Measurements from ENCODE around the gene TTLL10. TPM values are rescaled to one million over a fixed set of nuclear protein-coding genes. Genes with fewer than 3 reads are reported as not detected.
A peak's percentile ranks its signal among the peaks of the same experiment; 100 is the strongest.

The TTLL10 gene, protein sequence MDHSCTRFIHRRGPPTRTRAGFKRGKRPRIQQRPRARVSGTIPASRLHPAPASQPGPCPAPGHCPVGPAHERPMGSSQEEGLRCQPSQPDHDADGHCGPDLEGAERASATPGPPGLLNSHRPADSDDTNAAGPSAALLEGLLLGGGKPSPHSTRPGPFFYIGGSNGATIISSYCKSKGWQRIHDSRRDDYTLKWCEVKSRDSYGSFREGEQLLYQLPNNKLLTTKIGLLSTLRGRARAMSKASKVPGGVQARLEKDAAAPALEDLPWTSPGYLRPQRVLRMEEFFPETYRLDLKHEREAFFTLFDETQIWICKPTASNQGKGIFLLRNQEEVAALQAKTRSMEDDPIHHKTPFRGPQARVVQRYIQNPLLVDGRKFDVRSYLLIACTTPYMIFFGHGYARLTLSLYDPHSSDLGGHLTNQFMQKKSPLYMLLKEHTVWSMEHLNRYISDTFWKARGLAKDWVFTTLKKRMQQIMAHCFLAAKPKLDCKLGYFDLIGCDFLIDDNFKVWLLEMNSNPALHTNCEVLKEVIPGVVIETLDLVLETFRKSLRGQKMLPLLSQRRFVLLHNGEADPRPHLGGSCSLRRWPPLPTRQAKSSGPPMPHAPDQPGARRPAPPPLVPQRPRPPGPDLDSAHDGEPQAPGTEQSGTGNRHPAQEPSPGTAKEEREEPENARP
- not detected in 2 replicates for polyA plus RNA-seq (2012; rRNA removed)
- not detected in 2 replicates for polyA plus RNA-seq (2012; cell fraction: cytosol; rRNA removed)
- polyA plus RNA-seq (2012; cell fraction: nucleus; rRNA removed), result not detected in 2 replicates

DNA sequence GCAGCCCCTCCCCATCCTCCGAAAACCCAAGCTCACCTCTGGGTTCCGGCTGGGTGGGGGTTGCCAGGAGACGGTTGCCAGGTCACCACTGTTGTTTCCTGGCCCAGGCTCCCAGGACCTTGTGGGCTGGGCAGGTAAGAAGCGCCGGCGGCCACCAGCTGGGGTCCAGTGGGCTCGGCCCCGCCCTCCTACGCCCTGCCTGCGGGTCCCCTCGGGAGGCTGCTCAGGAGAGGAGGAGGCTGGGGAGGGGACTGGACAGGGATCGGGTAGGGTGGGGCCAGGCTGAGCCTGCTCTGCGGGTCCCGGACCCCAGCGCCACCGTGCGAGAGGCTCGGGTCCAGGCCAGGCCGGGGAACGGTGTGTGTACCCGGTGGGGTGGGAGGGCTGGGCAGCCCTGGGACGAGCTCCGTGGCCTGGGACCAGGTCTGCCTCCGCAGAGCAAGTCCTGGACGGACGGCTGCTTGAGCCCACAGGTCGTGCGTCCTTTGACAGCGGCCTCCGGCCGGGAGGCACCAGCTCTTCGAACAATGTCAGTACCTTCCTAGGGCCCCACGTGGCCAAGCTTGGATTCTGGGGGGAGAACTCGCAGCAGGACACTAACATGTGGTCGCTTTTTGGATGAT is at the start of gene TTLL10:
TTLL10 (plus strand) TSS at position 88 of the 623 bp plus-strand sequence. CDS start 5,336 bp downstream, outside the sequence.
- TF ChIP-seq TAF1 (IDR thresholded peaks at IDR 0.05; ENCODE audit: borderline replicate concordance, low read depth, low read length) (no peak), RFX5 (IDR thresholded peaks at IDR 0.05; ENCODE audit: low read length) (no peak), TCF12 (IDR thresholded peaks at IDR 0.05) (no peak), RCOR1 (IDR thresholded peaks at IDR 0.05; ENCODE audit: low read length) (no peak), JUND (IDR thresholded peaks at IDR 0.05) (no peak), TEAD4 (IDR thresholded peaks at IDR 0.05; ENCODE audit: borderline replicate concordance, insufficient read depth) (no peak), RAD21 (IDR thresholded peaks at IDR 0.05; ENCODE audit: low read length) (no peak), NRF1 (IDR thresholded peaks at IDR 0.05; ENCODE audit: low read depth, low read length) (no peak), NFIC (IDR thresholded peaks at IDR 0.05; ENCODE audit: borderline replicate concordance) (no peak), GATA2 (CRISPR knock-in tag; IDR thresholded peaks at IDR 0.05) (no peak), POLR2AphosphoS5 (IDR thresholded peaks at IDR 0.05; ENCODE audit: low read depth, low read length) (no peak)
- TF ChIP-seq, protein P1, sequence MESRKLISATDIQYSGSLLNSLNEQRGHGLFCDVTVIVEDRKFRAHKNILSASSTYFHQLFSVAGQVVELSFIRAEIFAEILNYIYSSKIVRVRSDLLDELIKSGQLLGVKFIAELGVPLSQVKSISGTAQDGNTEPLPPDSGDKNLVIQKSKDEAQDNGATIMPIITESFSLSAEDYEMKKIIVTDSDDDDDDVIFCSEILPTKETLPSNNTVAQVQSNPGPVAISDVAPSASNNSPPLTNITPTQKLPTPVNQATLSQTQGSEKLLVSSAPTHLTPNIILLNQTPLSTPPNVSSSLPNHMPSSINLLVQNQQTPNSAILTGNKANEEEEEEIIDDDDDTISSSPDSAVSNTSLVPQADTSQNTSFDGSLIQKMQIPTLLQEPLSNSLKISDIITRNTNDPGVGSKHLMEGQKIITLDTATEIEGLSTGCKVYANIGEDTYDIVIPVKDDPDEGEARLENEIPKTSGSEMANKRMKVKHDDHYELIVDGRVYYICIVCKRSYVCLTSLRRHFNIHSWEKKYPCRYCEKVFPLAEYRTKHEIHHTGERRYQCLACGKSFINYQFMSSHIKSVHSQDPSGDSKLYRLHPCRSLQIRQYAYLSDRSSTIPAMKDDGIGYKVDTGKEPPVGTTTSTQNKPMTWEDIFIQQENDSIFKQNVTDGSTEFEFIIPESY (IDR thresholded peaks at IDR 0.05; ENCODE audit: borderline replicate concordance, low read depth), result no peak
- TF ChIP-seq, protein P2, sequence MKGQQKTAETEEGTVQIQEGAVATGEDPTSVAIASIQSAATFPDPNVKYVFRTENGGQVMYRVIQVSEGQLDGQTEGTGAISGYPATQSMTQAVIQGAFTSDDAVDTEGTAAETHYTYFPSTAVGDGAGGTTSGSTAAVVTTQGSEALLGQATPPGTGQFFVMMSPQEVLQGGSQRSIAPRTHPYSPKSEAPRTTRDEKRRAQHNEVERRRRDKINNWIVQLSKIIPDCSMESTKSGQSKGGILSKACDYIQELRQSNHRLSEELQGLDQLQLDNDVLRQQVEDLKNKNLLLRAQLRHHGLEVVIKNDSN (IDR thresholded peaks at IDR 0.05; ENCODE audit: borderline replicate concordance, low read depth), result no peak
- TF ChIP-seq, protein P3, sequence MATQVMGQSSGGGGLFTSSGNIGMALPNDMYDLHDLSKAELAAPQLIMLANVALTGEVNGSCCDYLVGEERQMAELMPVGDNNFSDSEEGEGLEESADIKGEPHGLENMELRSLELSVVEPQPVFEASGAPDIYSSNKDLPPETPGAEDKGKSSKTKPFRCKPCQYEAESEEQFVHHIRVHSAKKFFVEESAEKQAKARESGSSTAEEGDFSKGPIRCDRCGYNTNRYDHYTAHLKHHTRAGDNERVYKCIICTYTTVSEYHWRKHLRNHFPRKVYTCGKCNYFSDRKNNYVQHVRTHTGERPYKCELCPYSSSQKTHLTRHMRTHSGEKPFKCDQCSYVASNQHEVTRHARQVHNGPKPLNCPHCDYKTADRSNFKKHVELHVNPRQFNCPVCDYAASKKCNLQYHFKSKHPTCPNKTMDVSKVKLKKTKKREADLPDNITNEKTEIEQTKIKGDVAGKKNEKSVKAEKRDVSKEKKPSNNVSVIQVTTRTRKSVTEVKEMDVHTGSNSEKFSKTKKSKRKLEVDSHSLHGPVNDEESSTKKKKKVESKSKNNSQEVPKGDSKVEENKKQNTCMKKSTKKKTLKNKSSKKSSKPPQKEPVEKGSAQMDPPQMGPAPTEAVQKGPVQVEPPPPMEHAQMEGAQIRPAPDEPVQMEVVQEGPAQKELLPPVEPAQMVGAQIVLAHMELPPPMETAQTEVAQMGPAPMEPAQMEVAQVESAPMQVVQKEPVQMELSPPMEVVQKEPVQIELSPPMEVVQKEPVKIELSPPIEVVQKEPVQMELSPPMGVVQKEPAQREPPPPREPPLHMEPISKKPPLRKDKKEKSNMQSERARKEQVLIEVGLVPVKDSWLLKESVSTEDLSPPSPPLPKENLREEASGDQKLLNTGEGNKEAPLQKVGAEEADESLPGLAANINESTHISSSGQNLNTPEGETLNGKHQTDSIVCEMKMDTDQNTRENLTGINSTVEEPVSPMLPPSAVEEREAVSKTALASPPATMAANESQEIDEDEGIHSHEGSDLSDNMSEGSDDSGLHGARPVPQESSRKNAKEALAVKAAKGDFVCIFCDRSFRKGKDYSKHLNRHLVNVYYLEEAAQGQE (IDR thresholded peaks at IDR 0.05; ENCODE audit: low read depth, low read length), result no peak
- TF ChIP-seq, protein P4, sequence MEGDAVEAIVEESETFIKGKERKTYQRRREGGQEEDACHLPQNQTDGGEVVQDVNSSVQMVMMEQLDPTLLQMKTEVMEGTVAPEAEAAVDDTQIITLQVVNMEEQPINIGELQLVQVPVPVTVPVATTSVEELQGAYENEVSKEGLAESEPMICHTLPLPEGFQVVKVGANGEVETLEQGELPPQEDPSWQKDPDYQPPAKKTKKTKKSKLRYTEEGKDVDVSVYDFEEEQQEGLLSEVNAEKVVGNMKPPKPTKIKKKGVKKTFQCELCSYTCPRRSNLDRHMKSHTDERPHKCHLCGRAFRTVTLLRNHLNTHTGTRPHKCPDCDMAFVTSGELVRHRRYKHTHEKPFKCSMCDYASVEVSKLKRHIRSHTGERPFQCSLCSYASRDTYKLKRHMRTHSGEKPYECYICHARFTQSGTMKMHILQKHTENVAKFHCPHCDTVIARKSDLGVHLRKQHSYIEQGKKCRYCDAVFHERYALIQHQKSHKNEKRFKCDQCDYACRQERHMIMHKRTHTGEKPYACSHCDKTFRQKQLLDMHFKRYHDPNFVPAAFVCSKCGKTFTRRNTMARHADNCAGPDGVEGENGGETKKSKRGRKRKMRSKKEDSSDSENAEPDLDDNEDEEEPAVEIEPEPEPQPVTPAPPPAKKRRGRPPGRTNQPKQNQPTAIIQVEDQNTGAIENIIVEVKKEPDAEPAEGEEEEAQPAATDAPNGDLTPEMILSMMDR (IDR thresholded peaks at IDR 0.05), result no peak
- TF ChIP-seq, protein P5, sequence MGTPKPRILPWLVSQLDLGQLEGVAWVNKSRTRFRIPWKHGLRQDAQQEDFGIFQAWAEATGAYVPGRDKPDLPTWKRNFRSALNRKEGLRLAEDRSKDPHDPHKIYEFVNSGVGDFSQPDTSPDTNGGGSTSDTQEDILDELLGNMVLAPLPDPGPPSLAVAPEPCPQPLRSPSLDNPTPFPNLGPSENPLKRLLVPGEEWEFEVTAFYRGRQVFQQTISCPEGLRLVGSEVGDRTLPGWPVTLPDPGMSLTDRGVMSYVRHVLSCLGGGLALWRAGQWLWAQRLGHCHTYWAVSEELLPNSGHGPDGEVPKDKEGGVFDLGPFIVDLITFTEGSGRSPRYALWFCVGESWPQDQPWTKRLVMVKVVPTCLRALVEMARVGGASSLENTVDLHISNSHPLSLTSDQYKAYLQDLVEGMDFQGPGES (IDR thresholded peaks at IDR 0.05; ENCODE audit: low read depth, low read length), result no peak
- CTCF ChIA-PET, result interaction anchor here (1.5 to 1.8 kb wide), 3 partner anchors 15 to 52 kb away, joined by 3 to 7 read pairs (median 5); no protein-coding TSS in a partner anchor
- no peak within 1 kb of the TSS for H3K9ac ChIP-seq
- H3K27me3 ChIP-seq (ENCODE audit: insufficient read depth), result no peaks in the 10 kb centered on the region
- no peaks in the 10 kb centered on the region for H3K9me3 ChIP-seq
- POLR2A ChIA-PET, result no interaction called here
- no peaks in the 10 kb centered on the region for H3K36me3 ChIP-seq (replicated peaks in 1 of 2; ENCODE audit: control insufficient read depth in 1 of 2, insufficient read depth in 2 of 2, low read length in 1 of 2)
- no peaks in the 10 kb centered on the region for H4K20me1 ChIP-seq (ENCODE audit: insufficient read depth)
- no peaks in the 10 kb centered on the region for H3F3A ChIP-seq (replicated peaks; ENCODE audit: insufficient read depth)
- no peak within 1 kb of the TSS for H3K27ac ChIP-seq (ENCODE audit: low read depth in 2 of 2, low read length in 1 of 2)
- no peaks in the 10 kb centered on the region for H3K4me1 ChIP-seq (ENCODE audit: control insufficient read depth in 1 of 2, insufficient read depth in 2 of 2, low read depth in 1 of 2, low read length in 1 of 2)
- DNase-seq, result peak; percentile 49
- 18% methylated on average over 2 of the region's 35 CpGs for WGBS (ENCODE audit: low lambda C conversion rate)
- H3K4me2 ChIP-seq, result no peak within 1 kb of the TSS
- H3K79me2 ChIP-seq (ENCODE audit: insufficient read depth), result no peaks in the 10 kb centered on the region
- no peaks in the 10 kb centered on the region for H3K9me2 ChIP-seq
- H3K4me3 ChIP-seq (ENCODE audit: low read depth in 2 of 2, low read length in 1 of 2), result no peak within 1 kb of the TSS
- H2AFZ ChIP-seq (ENCODE audit: low read depth), result no peak within 1 kb of the TSS

Measured in SK-N-SH (cell line).